Stimulated activated naive B cell treated with anti-CD40 and anti-IgM and Interleukin-4, amounts not matched to agents 10 μg/mL and 1 μg/mL and 100 μg/mL, for 72 hours (primary cell): ENCODE measurements around the gene SNX5.

Experiments
- ATAC-seq, 2 donors: fragments of 150-1000 bp; cut with Tn5 transposase; replicated peaks; 2 replicates each; pipeline ENCODE4 v1.10.0; 2021; ENCODE audit warnings: moderate library complexity in 1 of 2
- DNase-seq: peaks from one replicate; pipeline ENCODE4 v3.0.0; 2021
- H3K27ac Mint-ChIP-seq: one replicate; pipeline ENCODE4 v1.8.0; 2022; ENCODE audit warnings: mild to moderate bottlenecking, mixed read lengths
- H3K27me3 Mint-ChIP-seq, 2 donors: one replicate each; pipeline ENCODE4 v1.8.0; 2022; ENCODE audit warnings: mixed read lengths in 2 of 2
- H3K36me3 Mint-ChIP-seq, 2 donors: one replicate each; pipeline ENCODE4 v1.8.0; 2022; ENCODE audit warnings: mixed read lengths in 2 of 2, mild to moderate bottlenecking in 1 of 2
- H3K4me1 Mint-ChIP-seq, 2 donors: one replicate each; pipeline ENCODE4 v1.8.0; 2022; ENCODE audit warnings: mixed read lengths in 2 of 2, mild to moderate bottlenecking in 1 of 2
- H3K4me3 Mint-ChIP-seq, 2 donors: one replicate each; pipeline ENCODE4 v1.8.0; 2022; ENCODE audit warnings: mild to moderate bottlenecking in 2 of 2, mixed read lengths in 2 of 2, moderate library complexity in 1 of 2
- H3K9me3 Mint-ChIP-seq, 2 donors: one replicate each; pipeline ENCODE4 v1.8.0; 2022; ENCODE audit warnings: mixed read lengths in 2 of 2, mild to moderate bottlenecking in 1 of 2

The SNX5 gene

DNA sequence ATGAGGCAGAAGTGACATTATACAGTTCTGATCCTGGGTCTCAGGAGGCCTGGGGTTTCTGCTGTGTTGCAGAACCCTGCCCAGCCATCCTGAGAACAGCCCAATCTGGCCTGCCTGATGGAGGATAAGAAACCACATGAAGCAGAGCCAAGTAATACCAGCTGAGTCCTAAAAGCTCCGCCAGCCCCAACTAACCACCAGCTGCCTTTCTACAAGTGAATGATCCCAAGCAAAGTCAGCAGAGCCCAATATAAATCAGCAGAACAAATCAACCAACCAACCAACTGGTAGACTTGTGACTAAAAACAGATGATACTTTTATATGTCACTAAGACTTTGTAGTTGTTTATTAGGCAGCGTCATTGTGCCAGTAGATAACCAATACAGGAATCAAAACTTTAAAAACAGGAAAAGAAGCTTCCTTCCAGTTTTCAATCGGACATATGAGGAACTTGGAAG lies 52.1 kb downstream of the SNX5 start:
- Mint-ChIP-seq H3K4me3 (no peak overlapping the region), H3K9me3 (no peaks in the 10 kb centered on the region), H3K4me1 (peaks cover 0 to 7% of the 10 kb centered on the region in 2 donors), H3K27me3 (peaks cover 1 to 11% of the 10 kb centered on the region in 2 donors), H3K27ac (no peak overlapping the region), H3K36me3 (no peaks in the 10 kb centered on the region)
- DNase-seq (no peak), ATAC-seq (peak; percentile 29 to 54)

DNA sequence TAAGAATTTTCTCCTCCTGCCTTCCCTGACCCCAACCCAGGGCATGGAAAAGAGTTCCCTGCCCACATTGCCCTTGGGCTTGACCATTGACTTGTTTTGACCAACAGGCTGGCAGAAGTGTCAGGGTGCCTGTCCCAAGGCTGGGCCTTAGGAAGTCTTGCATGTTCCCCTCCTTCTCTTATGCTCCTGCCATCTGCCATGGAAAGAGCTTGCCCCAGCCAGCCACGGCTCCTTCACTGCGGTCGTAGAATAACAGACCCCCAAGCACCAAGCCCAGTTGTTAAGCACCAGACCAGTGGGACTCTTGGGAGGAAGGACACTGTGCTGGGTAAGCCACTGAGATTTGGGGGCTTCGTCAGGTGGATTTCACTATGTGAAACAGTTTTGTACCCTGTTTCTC lies 53.6 kb downstream of the SNX5 start:
- H3K27ac Mint-ChIP-seq, result no peak overlapping the region
- no peak for DNase-seq
- no peak for ATAC-seq
- H3K27me3 Mint-ChIP-seq, result peaks cover 8 to 17% of the 10 kb centered on the region in 2 donors
- H3K9me3 Mint-ChIP-seq, result no peaks in the 10 kb centered on the region
- no peak overlapping the region for H3K4me3 Mint-ChIP-seq
- no peaks in the 10 kb centered on the region for H3K36me3 Mint-ChIP-seq
- H3K4me1 Mint-ChIP-seq, result peaks cover 2 to 12% of the 10 kb centered on the region in 2 donors

DNA sequence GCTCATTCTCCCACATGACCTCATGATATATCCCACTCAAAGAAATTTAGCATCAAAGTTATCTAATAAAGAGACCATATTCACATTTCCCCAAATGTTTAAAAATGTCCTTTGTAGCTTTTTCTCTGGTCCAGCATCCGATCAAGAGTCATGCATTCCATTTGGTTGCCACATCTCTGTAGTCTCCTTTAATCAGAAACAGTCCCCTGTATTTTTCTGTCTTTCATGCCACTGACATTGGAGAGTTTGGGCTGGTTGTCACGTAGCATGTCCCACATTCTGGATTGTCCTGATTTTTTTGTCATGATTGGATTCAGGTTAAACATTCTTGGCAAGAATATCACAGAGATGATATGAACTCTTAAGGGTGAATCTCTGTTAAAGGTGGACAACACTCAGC lies 55.7 kb downstream of the SNX5 start:
- Mint-ChIP-seq H3K27ac (no peak overlapping the region), H3K27me3 (peaks cover 8 to 17% of the 10 kb centered on the region in 2 donors), H3K4me1 (peaks cover 2 to 12% of the 10 kb centered on the region in 2 donors), H3K9me3 (no peaks in the 10 kb centered on the region), H3K36me3 (no peaks in the 10 kb centered on the region), H3K4me3 (no peak overlapping the region)
- no peak for DNase-seq
- ATAC-seq, result no peak

DNA sequence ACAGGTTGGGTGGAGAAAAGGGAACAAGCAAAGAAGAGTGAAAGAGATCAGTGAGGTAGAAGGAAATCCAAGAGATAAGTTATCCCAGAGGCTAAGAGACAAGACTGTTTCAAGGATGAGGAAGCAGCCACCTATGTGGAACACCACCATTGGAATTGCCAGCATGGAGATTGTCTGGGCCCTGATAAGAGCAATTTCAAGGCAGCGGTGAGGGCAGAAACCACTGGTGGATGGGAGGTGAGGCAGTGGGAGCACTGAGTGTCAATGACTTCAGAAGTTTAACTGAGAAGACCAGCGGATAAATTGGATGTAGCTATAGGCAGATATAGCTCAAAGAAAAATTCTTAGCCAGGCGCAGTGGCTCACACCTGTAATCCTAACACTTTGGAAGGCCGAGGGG lies 56.7 kb downstream of the SNX5 start:
- no peaks in the 10 kb centered on the region for H3K9me3 Mint-ChIP-seq
- no peak overlapping the region for H3K27ac Mint-ChIP-seq
- no peaks in the 10 kb centered on the region for H3K36me3 Mint-ChIP-seq
- no peak for DNase-seq
- H3K27me3 Mint-ChIP-seq, result peaks cover 8 to 17% of the 10 kb centered on the region in 2 donors
- no peak for ATAC-seq
- peaks cover 2 to 12% of the 10 kb centered on the region in 2 donors for H3K4me1 Mint-ChIP-seq
- no peak overlapping the region for H3K4me3 Mint-ChIP-seq

DNA sequence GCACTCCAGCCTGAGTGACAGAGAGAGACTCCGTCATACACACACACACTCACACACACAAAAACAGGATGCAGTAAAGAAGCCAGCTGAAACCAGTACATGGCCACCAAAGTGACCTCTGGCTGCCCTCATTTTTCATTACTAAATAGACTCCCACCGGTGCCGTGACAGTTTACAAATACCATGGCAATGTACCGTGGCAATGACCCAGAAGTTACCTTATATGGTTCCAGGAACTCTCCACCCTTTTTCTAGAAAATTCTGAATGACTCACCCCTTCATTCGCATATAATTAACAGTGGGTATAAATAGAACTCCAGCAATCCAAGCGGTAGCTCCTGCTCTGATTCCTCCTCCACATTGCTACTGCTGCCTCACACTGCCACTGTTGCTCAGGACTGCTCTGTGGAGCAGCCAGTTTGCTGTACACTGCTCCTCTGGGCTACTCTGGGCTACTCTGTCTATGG lies 57.7 kb downstream of the SNX5 start:
- DNase-seq, result no peak
- Mint-ChIP-seq H3K27ac (no peak overlapping the region), H3K9me3 (no peaks in the 10 kb centered on the region)

DNA sequence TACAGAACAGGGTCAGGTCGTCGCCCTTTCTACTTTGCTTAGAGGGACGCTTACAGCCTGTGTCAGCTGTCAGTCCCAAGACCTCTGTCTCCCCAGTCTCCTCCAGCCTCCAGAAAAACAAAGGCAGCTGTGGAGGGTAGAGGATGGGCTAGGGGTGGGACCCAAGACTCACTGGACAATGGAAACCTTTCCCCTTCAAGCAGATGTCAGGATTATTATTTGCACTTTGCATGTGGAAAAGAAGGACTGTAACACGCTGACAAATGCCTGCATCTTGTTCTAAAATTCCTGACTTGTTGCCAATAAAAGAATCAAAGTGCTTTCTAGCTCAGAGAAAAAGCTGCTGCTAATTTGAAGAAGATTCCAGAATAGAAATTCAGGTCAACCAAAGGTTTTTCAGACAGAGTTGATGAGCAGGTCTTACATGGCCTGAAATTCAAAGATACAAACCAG lies 58.7 kb downstream of the SNX5 start:
- Mint-ChIP-seq H3K4me3 (no peak overlapping the region), H3K4me1 (peaks cover 2 to 5% of the 10 kb centered on the region in 2 donors), H3K27me3 (peaks cover 8 to 17% of the 10 kb centered on the region in 2 donors), H3K36me3 (no peaks in the 10 kb centered on the region), H3K9me3 (no peaks in the 10 kb centered on the region), H3K27ac (no peak overlapping the region)
- ATAC-seq, result no peak
- no peak for DNase-seq

More for the DNA sequence above, 57.7 kb downstream of the SNX5 start:
- H3K4me1 Mint-ChIP-seq, result peaks cover 2 to 5% of the 10 kb centered on the region in 2 donors
- peak in 1 of 2 donors; percentile 31 for ATAC-seq
- no peaks in the 10 kb centered on the region for H3K36me3 Mint-ChIP-seq
- peaks cover 8 to 17% of the 10 kb centered on the region in 2 donors for H3K27me3 Mint-ChIP-seq
- no peak overlapping the region for H3K4me3 Mint-ChIP-seq

DNA sequence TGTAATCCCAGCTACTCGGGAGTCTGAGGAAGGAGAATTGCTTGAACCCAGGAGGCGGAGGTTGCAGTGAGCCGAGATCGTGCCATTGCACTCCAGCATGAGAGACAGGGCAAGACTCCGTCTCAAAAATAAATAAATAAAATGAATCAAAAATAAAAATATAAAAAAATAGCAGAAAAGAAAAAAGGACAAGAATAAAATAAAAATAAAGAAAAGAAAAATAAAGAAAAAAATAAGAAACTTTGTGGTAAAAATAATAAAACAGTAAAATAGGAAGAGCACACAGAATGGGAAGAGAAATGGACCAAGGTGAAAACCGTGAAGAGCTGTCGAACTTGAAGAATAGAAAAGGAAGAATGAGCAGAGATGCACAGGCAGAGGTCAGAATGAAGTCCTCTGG lies 63.0 kb downstream of the SNX5 start:
- H3K4me1 Mint-ChIP-seq, result peaks cover 22 to 37% of the 10 kb centered on the region in 2 donors
- ATAC-seq, result no peak

DNA sequence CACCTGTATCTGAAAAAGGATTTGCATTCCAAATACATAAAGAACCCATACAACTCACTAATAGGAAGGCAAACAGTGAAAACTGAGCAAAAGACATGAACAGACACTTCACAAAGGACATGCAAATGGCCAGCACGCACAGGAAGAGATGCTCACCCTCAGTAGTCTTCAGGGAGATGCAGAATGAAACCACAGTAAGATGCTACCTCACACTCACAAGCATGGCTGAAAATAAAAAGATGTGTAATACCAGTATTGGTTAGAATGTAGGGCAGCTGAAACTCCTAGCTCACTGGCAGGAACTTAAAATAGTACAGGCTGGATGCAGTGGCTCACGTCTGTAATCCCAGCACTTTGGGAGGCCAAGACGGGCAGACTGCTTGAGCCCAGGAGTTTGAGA lies 64.6 kb downstream of the SNX5 start:
- Mint-ChIP-seq H3K9me3 (peaks cover 0 to 9% of the 10 kb centered on the region in 2 donors), H3K4me3 (no peak overlapping the region), H3K4me1 (peaks cover 29 to 49% of the 10 kb centered on the region in 2 donors), H3K27ac (no peak overlapping the region), H3K36me3 (peaks cover 0 to 9% of the 10 kb centered on the region in 2 donors), H3K27me3 (no peaks in the 10 kb centered on the region)
- peak; percentile 72 to 86 for ATAC-seq
- peak; percentile 32 for DNase-seq

More for the DNA sequence above, 63.0 kb downstream of the SNX5 start:
- DNase-seq, result no peak
- Mint-ChIP-seq H3K27ac (no peak overlapping the region), H3K27me3 (no peaks in the 10 kb centered on the region), H3K4me3 (no peak overlapping the region), H3K36me3 (peaks cover 0 to 9% of the 10 kb centered on the region in 2 donors), H3K9me3 (peaks cover 0 to 9% of the 10 kb centered on the region in 2 donors)

DNA sequence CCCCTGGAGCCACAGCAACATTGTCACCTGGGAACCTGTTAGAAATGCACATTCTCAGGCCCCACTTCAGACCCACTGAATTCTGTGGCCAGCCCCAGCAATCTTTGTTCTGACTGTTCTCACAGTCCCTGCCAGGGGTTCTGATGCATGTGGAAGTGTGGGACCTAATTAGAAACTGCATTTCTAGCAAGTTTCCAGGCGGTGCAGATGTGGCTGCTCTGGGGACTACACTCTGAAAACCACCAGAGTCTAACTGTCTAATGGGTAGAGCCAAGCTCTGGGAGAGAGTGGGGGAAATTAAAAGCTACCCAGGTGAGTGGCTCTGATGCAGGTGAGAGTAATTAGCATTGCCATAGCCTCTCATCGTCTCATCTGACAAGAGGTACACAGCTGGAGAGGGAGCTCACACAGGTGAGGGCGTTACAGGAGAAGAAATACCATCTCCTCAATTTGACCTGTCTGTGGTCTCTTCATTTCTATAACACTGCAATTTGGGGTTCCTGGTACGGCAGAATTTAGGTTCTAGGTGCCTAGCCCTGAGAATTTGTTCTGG lies 66.0 kb downstream of the SNX5 start:
- peaks cover 30 to 55% of the 10 kb centered on the region in 2 donors for H3K4me1 Mint-ChIP-seq
- DNase-seq (no peak), ATAC-seq (peak; percentile 47 to 61)
- H3K36me3 Mint-ChIP-seq, result peaks cover 0 to 9% of the 10 kb centered on the region in 2 donors
- peak overlapping the region in 1 of 2 donors; percentile 5 for H3K4me3 Mint-ChIP-seq
- H3K9me3 Mint-ChIP-seq, result peaks cover 0 to 9% of the 10 kb centered on the region in 2 donors
- peaks cover 0 to 3% of the 10 kb centered on the region in 2 donors for H3K27me3 Mint-ChIP-seq
- H3K27ac Mint-ChIP-seq, result peak overlapping the region; percentile 48

DNA sequence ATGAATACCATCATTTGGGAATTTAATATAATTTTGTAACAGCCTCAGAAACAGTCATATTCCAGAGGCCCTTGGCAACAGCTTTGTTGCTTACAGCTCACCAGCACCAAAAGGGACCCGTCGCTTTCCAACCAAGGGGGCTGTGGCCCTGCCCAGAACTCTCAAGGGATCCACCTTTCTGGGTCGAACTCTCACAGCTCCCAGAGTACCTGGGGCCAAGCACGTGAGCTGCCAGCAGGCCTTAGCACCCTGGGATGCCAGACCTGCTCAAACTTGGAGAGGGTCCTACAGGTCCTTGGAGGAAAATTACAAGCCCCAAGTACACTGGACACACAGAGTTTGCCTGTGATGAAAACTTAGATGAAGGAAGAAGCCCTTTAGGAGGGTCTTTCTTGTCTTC lies 66.6 kb downstream of the SNX5 start:
- ATAC-seq, result no peak
- no peak for DNase-seq
- peaks cover 0 to 9% of the 10 kb centered on the region in 2 donors for H3K36me3 Mint-ChIP-seq
- no peak overlapping the region for H3K27ac Mint-ChIP-seq
- peaks cover 0 to 9% of the 10 kb centered on the region in 2 donors for H3K9me3 Mint-ChIP-seq
- H3K4me1 Mint-ChIP-seq, result peaks cover 35 to 62% of the 10 kb centered on the region in 2 donors
- H3K4me3 Mint-ChIP-seq, result no peak overlapping the region
- peaks cover 0 to 3% of the 10 kb centered on the region in 2 donors for H3K27me3 Mint-ChIP-seq

DNA sequence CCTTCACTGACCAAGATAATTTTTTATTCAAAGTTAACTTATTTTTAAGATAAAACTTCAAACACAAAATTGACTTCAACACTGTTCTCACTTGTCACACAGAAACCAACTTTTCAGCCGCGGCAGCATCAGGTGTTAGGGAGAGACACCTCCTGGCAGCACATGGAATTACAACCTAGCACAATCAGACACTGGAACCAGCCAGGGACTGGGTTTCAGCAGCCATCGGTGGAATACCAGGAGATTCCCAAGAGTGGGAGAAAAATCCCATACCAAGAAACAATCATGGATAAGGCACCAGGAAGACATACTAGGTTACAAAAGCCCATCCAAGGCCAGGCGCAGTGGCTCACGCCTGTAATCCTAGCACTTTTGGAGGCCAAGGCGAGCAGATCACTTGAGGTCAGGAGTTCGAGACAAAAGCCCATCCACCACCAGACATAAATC lies 70.0 kb downstream of the SNX5 start:
- Mint-ChIP-seq H3K27ac (peak overlapping the region; percentile 38), H3K36me3 (peaks cover 0 to 9% of the 10 kb centered on the region in 2 donors), H3K4me1 (peaks cover 44 to 83% of the 10 kb centered on the region in 2 donors), H3K27me3 (peaks cover 0 to 3% of the 10 kb centered on the region in 2 donors), H3K9me3 (peaks cover 0 to 5% of the 10 kb centered on the region in 2 donors), H3K4me3 (no peak overlapping the region)
- DNase-seq (peak; percentile 55), ATAC-seq (no peak)

DNA sequence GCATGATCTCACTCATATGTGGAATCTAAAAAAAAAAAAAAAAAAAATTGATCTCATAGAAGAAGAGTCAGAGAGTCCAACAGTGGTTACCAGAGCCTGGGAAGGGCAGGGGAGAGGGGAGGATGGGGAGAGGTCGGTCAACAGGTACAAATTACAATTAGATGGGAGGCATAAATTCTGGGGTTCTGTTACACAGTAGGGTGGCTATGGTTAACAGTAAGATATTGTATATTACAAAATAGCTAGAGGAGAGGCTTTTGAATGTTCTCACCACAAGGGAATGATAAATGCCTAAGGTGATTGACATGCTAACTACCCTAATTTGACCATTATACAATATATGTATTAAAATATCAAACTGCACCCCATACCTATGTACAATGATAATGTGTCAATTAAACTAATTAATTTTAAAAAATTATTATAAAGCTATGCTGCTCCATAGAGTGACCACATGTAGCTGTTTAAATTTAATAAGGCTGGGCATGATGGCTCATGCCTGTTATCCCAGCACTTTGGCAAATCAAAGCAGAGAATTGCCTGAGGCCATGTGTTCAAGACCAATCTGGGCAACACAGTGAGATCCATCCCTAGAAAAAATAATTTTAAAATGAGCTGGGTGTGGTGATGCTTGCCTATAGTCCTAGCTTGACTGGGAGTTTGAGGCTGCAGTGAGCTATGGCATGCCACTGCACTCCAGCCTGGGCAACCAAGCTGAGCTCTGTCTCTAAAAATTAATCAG lies 70.9 kb downstream of the SNX5 start:
- Mint-ChIP-seq H3K27ac (no peak overlapping the region), H3K4me1 (peaks cover 41 to 84% of the 10 kb centered on the region in 2 donors), H3K27me3 (peaks cover 0 to 3% of the 10 kb centered on the region in 2 donors), H3K36me3 (peaks cover 0 to 4% of the 10 kb centered on the region in 2 donors), H3K4me3 (no peak overlapping the region), H3K9me3 (no peaks in the 10 kb centered on the region)
- no peak for DNase-seq
- no peak for ATAC-seq

DNA sequence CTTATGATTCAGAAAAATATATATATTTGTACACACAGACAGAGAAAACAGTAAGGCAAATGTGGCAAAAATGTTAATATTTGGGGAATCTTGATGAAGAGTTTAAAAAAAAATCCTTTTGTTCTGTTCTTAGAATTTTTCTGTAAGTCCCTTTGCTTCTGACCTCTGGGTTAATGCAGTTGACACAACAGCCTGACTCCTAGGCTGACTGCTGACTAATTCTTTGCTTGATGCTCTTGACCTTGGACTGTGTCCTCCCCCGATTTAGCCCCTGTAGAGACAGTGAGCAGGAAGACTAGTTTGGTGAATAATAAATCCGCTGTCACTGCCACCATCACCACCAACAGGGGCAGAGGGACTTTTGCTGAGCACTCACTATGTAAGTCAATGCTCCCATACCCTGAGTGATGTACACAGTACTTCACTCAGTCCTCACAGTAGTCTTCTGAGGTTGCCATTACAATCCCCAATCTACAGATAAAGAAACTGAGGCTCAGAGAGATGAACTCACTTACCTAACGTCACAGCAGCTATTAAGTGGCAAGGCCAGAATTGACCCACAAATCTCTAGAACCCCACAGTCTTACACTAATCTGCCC lies 71.7 kb downstream of the SNX5 start:
- no peak overlapping the region for H3K4me3 Mint-ChIP-seq
- ATAC-seq (peak; percentile 49 to 66), DNase-seq (peak; percentile 39)

DNA sequence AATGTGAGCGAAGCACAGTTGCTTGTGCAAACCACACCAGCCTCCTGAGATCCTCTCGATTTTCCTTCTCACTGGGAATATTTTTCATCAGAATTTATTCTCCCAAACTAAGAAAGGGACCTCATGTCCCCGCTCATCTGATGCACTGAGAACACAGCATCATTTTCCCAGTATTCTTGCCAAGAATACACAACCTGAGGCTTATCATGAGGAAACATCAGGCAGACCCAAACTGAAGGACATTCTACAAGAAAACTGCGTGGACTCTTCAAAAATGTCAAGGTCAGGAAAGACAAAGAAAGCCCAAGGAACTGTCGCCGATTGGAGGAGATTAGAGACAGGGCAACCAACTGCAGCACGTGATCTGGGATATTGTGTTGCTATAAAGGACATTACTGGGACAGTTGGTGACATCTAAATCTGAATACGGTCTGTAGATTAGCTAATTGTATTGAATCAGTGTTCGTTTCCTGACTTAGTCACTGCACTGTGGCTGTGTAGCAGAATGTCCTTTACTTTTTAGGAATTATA lies 72.3 kb downstream of the SNX5 start:
- peaks cover 38 to 83% of the 10 kb centered on the region in 2 donors for H3K4me1 Mint-ChIP-seq
- peak overlapping the region; percentile 60 for H3K27ac Mint-ChIP-seq
- H3K9me3 Mint-ChIP-seq, result no peaks in the 10 kb centered on the region
- peaks cover 0 to 2% of the 10 kb centered on the region in 2 donors for H3K36me3 Mint-ChIP-seq
- peaks cover 0 to 3% of the 10 kb centered on the region in 2 donors for H3K27me3 Mint-ChIP-seq
- peak overlapping the region; percentile 89 to 93 for H3K4me3 Mint-ChIP-seq
- no peak for ATAC-seq
- DNase-seq, result no peak

More for the DNA sequence above, 71.7 kb downstream of the SNX5 start:
- Mint-ChIP-seq H3K27me3 (peaks cover 0 to 3% of the 10 kb centered on the region in 2 donors), H3K9me3 (no peaks in the 10 kb centered on the region), H3K27ac (no peak overlapping the region), H3K4me1 (peaks cover 40 to 84% of the 10 kb centered on the region in 2 donors), H3K36me3 (no peaks in the 10 kb centered on the region)
